HCT116 (cell line): ENCODE data around the gene IBSP. TPM values are rescaled to one million over a fixed set of nuclear protein-coding genes. Genes with fewer than 3 reads are reported as not detected.

Experiments used
- ATAC-seq: fragments of 200-7000 bp; cut with Tn5 transposase; 2 replicates; pipeline ENCODE4 v1.9.1; 2020; ENCODE audit warnings: mild to moderate bottlenecking, moderate library complexity
- BruUV-seq: library from RNA; stranded (reverse); fragments of 400-500 nt; replicated peaks from 2 replicates; lab custom pipeline; 2021; lab: Mats Ljungman, UMichigan
- CTCF ChIA-PET: fragments of 300-600 bp; sonication (Branson Sonifier 250); formaldehyde crosslinking; loops from one replicate; lab custom pipeline; 2021; ENCODE audit warnings: antibody characterized with exemption; lab: Charles Lee
- POLR2A ChIA-PET: fragments of 300-600, 350-600 bp; sonication (Branson Sonifier 250); formaldehyde crosslinking; loops from one replicate; lab custom pipeline; 2021; ENCODE audit warnings: antibody characterized with exemption; lab: Charles Lee
- RAD21 ChIA-PET, 2 experiments: fragments of 300-600 bp; sonication (Branson Sonifier 250); formaldehyde crosslinking; loops; one replicate each; lab custom pipeline; 2023; ENCODE audit warnings: low total read pairs in 2 of 2; ENCODE audit not compliant: uncharacterized antibody in 2 of 2, unreplicated experiment in 2 of 2, low non-redundant PET in 1 of 2; lab: Charles Lee
- DNase-seq: peaks from one replicate; pipeline ENCODE4 v3.0.0-alpha.2; 2010; ENCODE audit warnings: low read depth, low spot score
- H2AFZ ChIP-seq: fragments of 200-600 bp; shearing (Covaris generic), sonication (generic); 2 replicates; pipeline ENCODE4 v1.6.1; 2017; ENCODE audit warnings: low read depth, mixed run types, mixed read lengths, antibody characterized with exemption, low read length; ENCODE audit not compliant: poor library complexity, severe bottlenecking
- H3K27ac ChIP-seq: 2 replicates; pipeline ENCODE4 v1.5.1; 2012; ENCODE audit warnings: low read depth, low read length
- H3K27me3 ChIP-seq: fragments of 200-600 bp; sonication (generic); 2 replicates; pipeline ENCODE4 v1.6.1; 2016; ENCODE audit warnings: mixed run types, low read length, mixed read lengths; ENCODE audit not compliant: insufficient read depth
- H3K36me3 ChIP-seq, 2 experiments: fragments of 200-500 bp in 1 of 2; fragments of 200-600 bp in 1 of 2; sonication (Bioruptor generic) in 1 of 2; sonication (generic) in 1 of 2; 2 replicates each; pipeline versions ENCODE4 v1.5.1 to v1.6.1; 2014 to 2016; ENCODE audit warnings: low read length in 2 of 2, inconsistent platforms in 1 of 2, mixed read lengths in 1 of 2, mixed run types in 1 of 2; ENCODE audit not compliant: insufficient read depth in 2 of 2, control insufficient read depth in 1 of 2
- H3K4me1 ChIP-seq, 2 experiments: fragments of 200-600 bp in 1 of 2; sonication (generic) in 1 of 2; 2 replicates each; pipeline versions ENCODE4 v1.5.1 to v1.6.1; 2012 to 2017; ENCODE audit warnings: low read length in 2 of 2, inconsistent platforms in 1 of 2, mild to moderate bottlenecking in 1 of 2, mixed read lengths in 1 of 2, mixed run types in 1 of 2, moderate library complexity in 1 of 2; ENCODE audit not compliant: insufficient read depth in 2 of 2, control insufficient read depth in 1 of 2
- H3K4me2 ChIP-seq: fragments of 200-600 bp; sonication (generic); 2 replicates; pipeline ENCODE4 v1.6.1; 2017; ENCODE audit warnings: mixed run types, low read length, mixed read lengths
- H3K4me3 ChIP-seq, 2 experiments: fragments of 200-600 bp in 1 of 2; sonication (generic) in 1 of 2; replicated peaks in 1 of 2; 2 replicates each; pipeline ENCODE4 v1.5.1; 2011 to 2016; ENCODE audit warnings: low read length in 2 of 2, control low read depth in 1 of 2, low read depth in 1 of 2, mild to moderate bottlenecking in 1 of 2, mixed read lengths in 1 of 2, mixed run types in 1 of 2
- H3K79me2 ChIP-seq: fragments of 200-600 bp; sonication (generic); 2 replicates; pipeline ENCODE4 v1.6.1; 2017; ENCODE audit warnings: mild to moderate bottlenecking, mixed run types, low read length, moderate library complexity, mixed read lengths; ENCODE audit not compliant: insufficient read depth
- H3K9ac ChIP-seq: fragments of 200-600 bp; sonication (generic); 2 replicates; pipeline ENCODE4 v1.6.1; 2016; ENCODE audit warnings: low read length, mixed read lengths
- H3K9me2 ChIP-seq: fragments of 200-600 bp; sonication (generic), shearing (Covaris generic); 2 replicates; pipeline ENCODE4 v1.6.1; 2017; ENCODE audit warnings: mixed run types, mild to moderate bottlenecking, moderate library complexity; ENCODE audit not compliant: insufficient read depth
- H3K9me3 ChIP-seq, 2 experiments: fragments of 200-500 bp in 1 of 2; fragments of 200-600 bp in 1 of 2; sonication (Bioruptor generic) in 1 of 2; sonication (generic) in 1 of 2; 2 replicates each; pipeline ENCODE4 v1.6.1; 2014 to 2017; ENCODE audit warnings: low read length in 2 of 2, mixed read lengths in 2 of 2, inconsistent platforms in 1 of 2, low read depth in 1 of 2, mild to moderate bottlenecking in 1 of 2, mixed run types in 1 of 2, moderate library complexity in 1 of 2; ENCODE audit not compliant: control insufficient read depth in 1 of 2, insufficient read depth in 1 of 2
- H4K20me1 ChIP-seq: fragments of 200-600 bp; sonication (generic), shearing (Covaris generic); 2 replicates; pipeline ENCODE4 v1.6.1; 2017; ENCODE audit warnings: mixed run types, mild to moderate bottlenecking, moderate library complexity; ENCODE audit not compliant: insufficient read depth
- CBX3 ChIP-seq: IDR thresholded peaks from 2 replicates; pipeline ENCODE4 v1.6.1; 2012; ENCODE audit warnings: low read depth
- CEBPB ChIP-seq: IDR thresholded peaks from 2 replicates; pipeline ENCODE4 v1.6.1; 2012; ENCODE audit warnings: low read depth
- ELF1 ChIP-seq: IDR thresholded peaks from 2 replicates; pipeline ENCODE4 v1.6.1; 2012; ENCODE audit warnings: low read depth, borderline replicate concordance
- EZH2 ChIP-seq: fragments of 200-600 bp; sonication (generic); IDR thresholded peaks from 2 replicates; pipeline ENCODE4 v1.6.1; 2017; ENCODE audit warnings: antibody characterized with exemption, mixed run types
- EZH2phosphoT487 ChIP-seq: fragments of 200-600 bp; IDR thresholded peaks from 2 replicates; pipeline ENCODE4 v1.6.1; 2018; ENCODE audit warnings: antibody characterized with exemption, borderline replicate concordance
- FOSL1 ChIP-seq: IDR thresholded peaks from 2 replicates; pipeline ENCODE4 v1.6.1; 2012; ENCODE audit warnings: low read depth
- JUND ChIP-seq: IDR thresholded peaks from 2 replicates; pipeline ENCODE4 v1.6.1; 2012
- MAX ChIP-seq: IDR thresholded peaks from 2 replicates; pipeline ENCODE4 v1.6.1; 2012
- POLR2A ChIP-seq: IDR thresholded peaks from 2 replicates; pipeline ENCODE4 v1.7.0; 2011; ENCODE audit warnings: borderline replicate concordance; ENCODE audit not compliant: insufficient read depth, insufficient read length; ENCODE audit errors: extremely low read depth
- POLR2AphosphoS5 ChIP-seq: IDR thresholded peaks from 2 replicates; pipeline ENCODE4 v1.6.1; 2011; ENCODE audit warnings: mild to moderate bottlenecking, low read depth, low read length, moderate library complexity
- REST ChIP-seq: IDR thresholded peaks from 2 replicates; pipeline ENCODE4 v1.6.1; 2012; ENCODE audit warnings: low read depth
- SIN3A ChIP-seq: IDR thresholded peaks from 2 replicates; pipeline ENCODE4 v1.6.1; 2012; ENCODE audit warnings: low read depth
- SP1 ChIP-seq: IDR thresholded peaks from 2 replicates; pipeline ENCODE4 v1.6.1; 2012; ENCODE audit warnings: low read depth
- SRF ChIP-seq: IDR thresholded peaks from 2 replicates; pipeline ENCODE4 v1.6.1; 2012; ENCODE audit warnings: low read depth
- YY1 ChIP-seq: IDR thresholded peaks from 2 replicates; pipeline ENCODE4 v1.6.1; 2011; ENCODE audit warnings: low read length, low read depth, moderate library complexity, mild to moderate bottlenecking; ENCODE audit not compliant: insufficient replicate concordance; ENCODE audit errors: extremely low read depth
- ZBTB33 ChIP-seq: IDR thresholded peaks from 2 replicates; pipeline ENCODE4 v1.6.1; 2011; ENCODE audit warnings: mild to moderate bottlenecking, low read length, moderate library complexity; ENCODE audit not compliant: insufficient replicate concordance; ENCODE audit errors: extremely low read depth
- ZFX ChIP-seq: fragments of 450-650 bp; IDR thresholded peaks from 2 replicates; pipeline ENCODE4 v1.6.1; 2017
- ZNF274 ChIP-seq: fragments of 200-500 bp; sonication (Bioruptor generic); IDR thresholded peaks from 2 replicates; pipeline ENCODE4 v1.6.1; 2014; ENCODE audit warnings: mild to moderate bottlenecking, low read depth, low read length, inconsistent platforms
- intact Hi-C: fragments of 100-400 bp; cut with micrococcal nuclease; formaldehyde crosslinking; loops from 2 replicates; pipeline ENCODE4 v1.10.0; 2022
- total RNA-seq: library from RNA; stranded (reverse); gene quantifications from one replicate; pipeline ENCODE4 v1.2.1, GENCODE V29; 2021; ENCODE audit not compliant: unreplicated experiment

Gene IBSP
- total RNA-seq, 1 experiment from 2014 or later, result not detected

GRCh38 chr4:87835743-87836142 is 36.4 kb downstream of the IBSP start:
- ChIA-PET CTCF (interaction anchor here (1.3 kb wide), 1 partner anchor 13 kb away, joined by 3 read pairs; no protein-coding TSS in a partner anchor), RAD21 (no interaction called here), POLR2A (no interaction called here)
- intact Hi-C loops, result loop anchor here (5.0 kb wide), 2 partner anchors 483 to 563 kb away; no protein-coding TSS in a partner anchor
- no peak for TF ChIP-seq POLR2AphosphoS5
- no peak for TF ChIP-seq CBX3
- TF ChIP-seq ZBTB33, result no peak
- no peak for TF ChIP-seq SIN3A
- no peak for TF ChIP-seq MAX
- TF ChIP-seq EZH2, result no peak
- TF ChIP-seq POLR2A, result no peak
- TF ChIP-seq REST, result no peak
- TF ChIP-seq SP1, result no peak
- TF ChIP-seq ZFX, result no peak
- no peak for TF ChIP-seq ZNF274
- no peak for TF ChIP-seq YY1
- no peak for TF ChIP-seq CEBPB
- no peak for TF ChIP-seq FOSL1
- TF ChIP-seq JUND, result no peak
- TF ChIP-seq EZH2phosphoT487, result no peak
- no peak for TF ChIP-seq SRF
- TF ChIP-seq ELF1, result no peak
- no peak for DNase-seq
- H4K20me1 ChIP-seq, result no peaks in the 10 kb centered on the region
- H3K79me2 ChIP-seq, result no peaks in the 10 kb centered on the region
- H3K9ac ChIP-seq, result no peak overlapping the region
- H2AFZ ChIP-seq, result no peak overlapping the region
- H3K36me3 ChIP-seq, result no peaks in the 10 kb centered on the region
- H3K4me2 ChIP-seq, result no peak overlapping the region
- BruUV-seq, result no TSS peak
- 0 out of 4 replicates have a peak, but pooled peaks cover 0 to 2% of the 10 kb centered on the region in 2 experiments for H3K4me1 ChIP-seq
- H3K9me3 ChIP-seq, result no peaks in the 10 kb centered on the region
- no peak overlapping the region for H3K27ac ChIP-seq
- no peaks in the 10 kb centered on the region for H3K27me3 ChIP-seq
- ATAC-seq, result no peak
- H3K9me2 ChIP-seq, result no peaks in the 10 kb centered on the region
- no peak overlapping the region for H3K4me3 ChIP-seq
